SK-MEL-5 (cell line): Measurements from ENCODE around the gene PSMD4. TPM values are rescaled to one million over a fixed set of nuclear protein-coding genes. Genes with fewer than 3 reads are reported as not detected.

Experiments
- small RNA-seq, 2 experiments: library from RNA; depleted of rRNA; stranded (forward); fragments of <200 nt; gene quantifications; one replicate each; pipeline ENCODE3, GENCODE V24; 2014
- total RNA-seq: library from RNA; depleted of rRNA; stranded (reverse); fragments of >200 nt; shearing (Covaris generic); gene quantifications from 2 replicates; pipeline ENCODE4 v1.2.3, GENCODE V29; 2014; rRNA removed

Gene PSMD4
- total RNA-seq, 1 experiment from 2014 or later: 398 TPM

Small RNA genes lying within 50 kb of the gene (small RNA-seq; reads per million reads assigned to genes)
- gene RN7SL444P: 0 to 1.1 reads per million in 2 experiments

Other genes with a start within 250 kb of the PSMD4 start
- 11.3 and 13.6 TPM in 2 replicates for gene MINDY1, start 247.8 kb upstream of the PSMD4 start, total RNA-seq
- 13.9 and 16.2 TPM in 2 replicates for gene PRUNE1, start 246.3 kb upstream of the PSMD4 start, total RNA-seq
- gene BNIPL, start 218.1 kb upstream of the PSMD4 start, total RNA-seq: 0.11 and 0.16 TPM in 2 replicates
- 16.0 and 17.9 TPM in 2 replicates for gene C1orf56, start 207.0 kb upstream of the PSMD4 start, total RNA-seq
- 95.8 and 99.9 TPM in 2 replicates for gene CDC42SE1, start 195.1 kb upstream of the PSMD4 start, total RNA-seq
- 3.5 and 3.6 TPM in 2 replicates for gene MLLT11, start 194.3 kb upstream of the PSMD4 start, total RNA-seq
- 6.7 and 8.1 TPM in 2 replicates for gene GABPB2, start 184.0 kb upstream of the PSMD4 start, total RNA-seq
- 0.53 and 1.1 TPM in 2 replicates for gene SEMA6C, start 108.1 kb upstream of the PSMD4 start, total RNA-seq
- gene TNFAIP8L2, start 98.1 kb upstream of the PSMD4 start, total RNA-seq: not detected in 2 replicates
- gene LYSMD1, start 88.8 kb upstream of the PSMD4 start, total RNA-seq: 17.7 and 22.1 TPM in 2 replicates
- gene SCNM1, start 88.6 kb upstream of the PSMD4 start, total RNA-seq: 90.9 and 110 TPM in 2 replicates
- gene TMOD4, start 78.8 kb upstream of the PSMD4 start, total RNA-seq: 0.80 and 1.2 TPM in 2 replicates
- 116 and 133 TPM in 2 replicates for gene VPS72, start 64.5 kb upstream of the PSMD4 start, total RNA-seq
- gene PIP5K1A, start 56.2 kb upstream of the PSMD4 start, total RNA-seq: 54.5 and 57.0 TPM in 2 replicates
- 29.0 and 31.0 TPM in 2 replicates for gene ZNF687, start 27.6 kb downstream of the PSMD4 start, total RNA-seq
- gene PI4KB, start 72.7 kb downstream of the PSMD4 start, total RNA-seq: 49.4 and 49.6 TPM in 2 replicates
- 102 and 125 TPM in 2 replicates for gene RFX5, start 92.5 kb downstream of the PSMD4 start, total RNA-seq
- gene SELENBP1, start 118.0 kb downstream of the PSMD4 start, total RNA-seq: 1.4 and 2.6 TPM in 2 replicates
- 940 and 1,049 TPM in 2 replicates for gene PSMB4, start 144.8 kb downstream of the PSMD4 start, total RNA-seq
- gene POGZ, start 204.8 kb downstream of the PSMD4 start, total RNA-seq: 25.3 and 25.5 TPM in 2 replicates